IPS DF 6.9 (cell line): Measurements from ENCODE around the gene UPF2.

ENCODE experiments used
- DNase-seq: peaks from one replicate; pipeline ENCODE4 v3.0.0-alpha.2; 2013; ENCODE audit warnings: low read depth, low spot score
- H3K27ac ChIP-seq: one replicate; pipeline ENCODE4 v1.5.1; 2013; ENCODE audit warnings: low read length, control low read depth
- H3K27me3 ChIP-seq: 2 replicates; pipeline ENCODE4 v1.6.1; 2013; ENCODE audit warnings: mild to moderate bottlenecking, low read length; ENCODE audit not compliant: control insufficient read depth, insufficient read depth
- H3K36me3 ChIP-seq: 2 replicates; pipeline ENCODE4 v1.6.1; 2013; ENCODE audit warnings: low read length; ENCODE audit not compliant: control insufficient read depth, insufficient read depth
- H3K4me1 ChIP-seq: 2 replicates; pipeline ENCODE4 v1.6.1; 2013; ENCODE audit warnings: low read length; ENCODE audit not compliant: control insufficient read depth, insufficient read depth
- H3K4me3 ChIP-seq: 2 replicates; pipeline ENCODE4 v1.5.1; 2013; ENCODE audit warnings: mild to moderate bottlenecking, low read length
- H3K9me3 ChIP-seq: 2 replicates; pipeline ENCODE4 v1.6.1; 2013; ENCODE audit warnings: low read length, inconsistent platforms; ENCODE audit not compliant: control insufficient read depth, insufficient read depth
- WGBS: extraction: QIAGEN DNeasy Blood & Tissue Kit; methylation state at CpG from one replicate; pipeline ENCODE4 v1.1.7; 2013; ENCODE audit warnings: mixed read lengths, missing lambda C conversion rate; ENCODE audit not compliant: insufficient read length, insufficient coverage; 5-methylcytosine and 5-hydroxymethylcytosine counted together

Gene UPF2

GRCh38 chr10:11910102-11910501, 132.5 kb downstream of the UPF2 start:
- Histone ChIP-seq H3K27me3 (no peaks in the 10 kb centered on the region), H3K36me3 (no peaks in the 10 kb centered on the region), H3K4me3 (no peak overlapping the region), H3K27ac (no peak overlapping the region), H3K4me1 (no peaks in the 10 kb centered on the region), H3K9me3 (no peaks in the 10 kb centered on the region)
- no peak for DNase-seq
- no CpG with 5 or more reads among the region's 10 CpGs for WGBS

- H3K27me3 ChIP-seq: no peaks in the 10 kb centered on the region
- H3K36me3 ChIP-seq: no peaks in the 10 kb centered on the region
- no peak for DNase-seq
- no peak overlapping the region for H3K4me3 ChIP-seq
- no peaks in the 10 kb centered on the region for H3K9me3 ChIP-seq
- WGBS: no CpG with 5 or more reads among the region's 10 CpGs
- H3K27ac ChIP-seq: no peak overlapping the region
- no peaks in the 10 kb centered on the region for H3K4me1 ChIP-seq
Observed at GRCh38 chr10:11909618-11910017, 133.0 kb downstream of the UPF2 start.

DNA sequence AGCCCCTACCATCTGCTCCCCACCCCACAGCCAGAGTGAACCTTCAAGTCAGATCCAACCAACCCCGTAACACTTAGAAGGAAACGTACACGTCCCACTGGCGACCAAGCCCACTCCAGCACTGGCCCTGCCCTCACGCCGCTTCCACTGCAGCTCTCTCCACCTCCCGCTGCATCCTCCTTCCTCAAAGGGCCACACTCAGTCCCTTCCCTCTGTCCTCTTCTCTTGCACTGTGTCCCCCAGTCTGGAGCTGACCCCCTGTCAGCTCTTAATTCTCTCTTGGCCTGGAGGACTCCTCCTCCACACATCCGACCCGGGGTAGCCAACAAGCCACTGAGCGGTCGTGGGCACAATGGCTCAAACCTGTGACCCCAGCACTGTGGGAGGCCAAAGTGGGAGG, 133.6 kb downstream of the UPF2 start:
- no peaks in the 10 kb centered on the region for H3K9me3 ChIP-seq
- no peaks in the 10 kb centered on the region for H3K4me1 ChIP-seq
- DNase-seq: no peak
- no peak overlapping the region for H3K4me3 ChIP-seq
- H3K36me3 ChIP-seq: no peaks in the 10 kb centered on the region
- no peaks in the 10 kb centered on the region for H3K27me3 ChIP-seq
- H3K27ac ChIP-seq: no peak overlapping the region
- WGBS: no CpG with 5 or more reads among the region's 11 CpGs

DNA sequence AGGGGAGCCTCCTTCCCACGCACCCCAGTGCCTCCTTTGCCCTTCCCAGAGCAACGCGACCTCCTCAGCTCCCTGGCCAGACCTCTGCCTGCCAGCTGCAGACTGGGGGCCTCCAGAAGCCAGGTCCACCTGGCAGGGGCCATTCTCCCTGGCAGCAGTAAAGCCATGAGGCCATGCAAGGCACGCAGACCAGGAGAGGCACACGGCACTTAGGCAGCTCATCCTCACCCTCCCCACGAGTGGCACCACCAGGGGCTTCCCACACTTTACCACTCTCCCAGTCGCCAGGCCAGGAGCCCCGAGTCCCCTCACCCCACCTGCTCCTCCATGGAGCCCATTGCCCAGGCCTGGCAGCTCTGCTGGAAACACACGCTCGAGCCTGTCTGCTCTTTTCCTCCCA, 134.1 kb downstream of the UPF2 start:
- H3K27ac ChIP-seq: no peak overlapping the region
- no peak for DNase-seq
- H3K4me3 ChIP-seq: no peak overlapping the region
- no CpG with 5 or more reads among the region's 10 CpGs for WGBS
- no peaks in the 10 kb centered on the region for H3K27me3 ChIP-seq
- no peaks in the 10 kb centered on the region for H3K9me3 ChIP-seq
- no peaks in the 10 kb centered on the region for H3K36me3 ChIP-seq
- H3K4me1 ChIP-seq: no peaks in the 10 kb centered on the region

DNA sequence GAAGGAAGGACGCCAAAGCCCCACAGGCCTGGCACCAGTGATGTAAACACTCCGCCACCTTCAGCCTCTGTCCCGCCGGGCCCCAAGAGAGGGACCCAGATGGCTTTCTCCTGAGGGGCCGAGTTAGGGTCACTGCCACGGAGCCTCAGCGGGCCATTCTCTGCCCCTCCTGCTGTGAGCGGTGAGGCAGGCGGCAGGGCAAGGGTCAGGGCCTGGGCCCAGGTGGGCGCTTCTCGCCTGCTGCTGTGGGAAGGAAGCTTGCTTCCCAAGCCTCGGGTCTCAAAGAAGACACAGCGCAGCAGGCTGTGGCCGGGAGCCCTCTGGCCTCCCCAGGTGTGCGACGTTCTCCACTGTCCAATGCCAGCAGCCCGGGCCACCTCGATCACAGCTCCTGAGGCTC, 134.7 kb downstream of the UPF2 start:
- Histone ChIP-seq H3K4me1 (no peaks in the 10 kb centered on the region), H3K27ac (no peak overlapping the region), H3K27me3 (no peaks in the 10 kb centered on the region), H3K36me3 (no peaks in the 10 kb centered on the region), H3K4me3 (no peak overlapping the region), H3K9me3 (no peaks in the 10 kb centered on the region)
- DNase-seq: no peak
- no CpG with 5 or more reads among the region's 18 CpGs for WGBS

GRCh38 chr10:11906714-11907113, 135.9 kb downstream of the UPF2 start:
- no CpG with 5 or more reads among the region's 8 CpGs for WGBS
- DNase-seq: no peak
- no peak overlapping the region for H3K27ac ChIP-seq

DNA sequence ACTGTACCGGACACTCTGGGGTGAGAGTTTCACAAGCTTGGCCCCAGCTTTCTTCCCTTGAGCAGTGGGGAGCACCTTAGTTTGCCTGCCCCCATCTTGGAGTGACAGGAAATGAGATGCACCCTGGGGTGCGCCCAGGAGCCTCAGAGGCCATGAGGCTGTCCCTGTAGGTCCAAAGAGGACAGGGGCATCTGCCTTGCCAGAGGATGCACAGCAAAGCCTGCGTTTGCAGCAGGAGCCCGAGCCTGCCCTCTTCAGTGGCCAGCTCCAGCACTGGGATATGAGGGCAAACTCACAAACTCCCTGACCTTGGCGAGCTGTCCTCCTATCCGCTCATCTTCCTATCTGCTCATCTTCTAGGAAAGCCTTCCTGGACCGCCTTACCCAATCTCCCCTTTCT, 140.0 kb downstream of the UPF2 start:
- WGBS: no CpG with 5 or more reads among the region's 7 CpGs
- Histone ChIP-seq H3K27ac (no peak overlapping the region), H3K36me3 (no peaks in the 10 kb centered on the region), H3K9me3 (no peaks in the 10 kb centered on the region), H3K27me3 (no peaks in the 10 kb centered on the region), H3K4me1 (no peaks in the 10 kb centered on the region), H3K4me3 (no peak overlapping the region)
- no peak for DNase-seq

More at GRCh38 chr10:11906714-11907113, 135.9 kb downstream of the UPF2 start:
- H3K27me3 ChIP-seq: no peaks in the 10 kb centered on the region
- H3K9me3 ChIP-seq: no peaks in the 10 kb centered on the region
- H3K36me3 ChIP-seq: no peaks in the 10 kb centered on the region
- no peak overlapping the region for H3K4me3 ChIP-seq
- H3K4me1 ChIP-seq: no peaks in the 10 kb centered on the region

- no peak overlapping the region for H3K4me3 ChIP-seq
- H3K9me3 ChIP-seq: no peaks in the 10 kb centered on the region
- no peak for DNase-seq
- no CpG with 5 or more reads among the region's 23 CpGs for WGBS
- no peaks in the 10 kb centered on the region for H3K4me1 ChIP-seq
- no peaks in the 10 kb centered on the region for H3K27me3 ChIP-seq
- H3K36me3 ChIP-seq: no peaks in the 10 kb centered on the region
- no peak overlapping the region for H3K27ac ChIP-seq
Observed at GRCh38 chr10:11901833-11902475, 140.7 kb downstream of the UPF2 start.

DNA sequence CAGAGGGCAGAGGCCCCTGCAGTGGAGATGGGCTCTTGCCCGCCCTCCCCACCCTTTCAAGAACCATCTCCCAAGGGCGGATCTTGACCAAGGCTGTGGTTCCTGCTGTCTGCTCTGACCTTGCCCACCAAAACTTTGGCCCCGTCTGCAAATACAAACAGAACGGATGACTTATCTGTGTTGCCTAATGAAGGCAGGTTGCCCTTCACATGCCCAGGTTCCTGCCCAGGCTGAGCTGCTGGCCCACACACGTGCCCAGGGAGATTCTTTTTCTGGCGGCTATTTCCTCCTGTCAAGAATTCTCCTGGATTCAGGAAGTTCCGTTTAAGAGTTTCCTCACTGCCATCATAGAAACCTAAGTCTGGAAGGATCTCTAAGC, 141.2 kb downstream of the UPF2 start:
- Histone ChIP-seq H3K36me3 (no peaks in the 10 kb centered on the region), H3K9me3 (no peaks in the 10 kb centered on the region), H3K4me1 (no peaks in the 10 kb centered on the region), H3K27me3 (no peaks in the 10 kb centered on the region), H3K4me3 (no peak overlapping the region), H3K27ac (no peak overlapping the region)
- WGBS: no CpG with 5 or more reads among the region's 7 CpGs
- no peak for DNase-seq

GRCh38 chr10:11901036-11901301, 141.6 kb downstream of the UPF2 start:
- DNase-seq: no peak
- Histone ChIP-seq H3K9me3 (no peaks in the 10 kb centered on the region), H3K4me1 (no peaks in the 10 kb centered on the region), H3K36me3 (no peaks in the 10 kb centered on the region), H3K27ac (no peak overlapping the region), H3K27me3 (no peaks in the 10 kb centered on the region), H3K4me3 (no peak overlapping the region)
- no CpG with 5 or more reads among the region's 6 CpGs for WGBS

- DNase-seq: no peak
- Histone ChIP-seq H3K27me3 (no peaks in the 10 kb centered on the region), H3K27ac (no peak overlapping the region), H3K4me1 (no peaks in the 10 kb centered on the region), H3K9me3 (no peaks in the 10 kb centered on the region), H3K36me3 (no peaks in the 10 kb centered on the region), H3K4me3 (no peak overlapping the region)
- no CpG with 5 or more reads among the region's 28 CpGs for WGBS
Observed at GRCh38 chr10:11899067-11899876, 143.3 kb downstream of the UPF2 start.
